Bone marrow (tissue), 2 donors: ENCODE measurements around the gene PKP3.
"Not testable (repeated sequence)": the region's sequence is repeated elsewhere in the genome, so short reads cannot be mapped to it uniquely, and the experiment has no call there.

Experiments
- DNase-seq, 2 donors: peaks; one replicate each; lab custom pipeline; 2025; lab: John Stamatoyannopoulos, UW

Gene PKP3

DNA sequence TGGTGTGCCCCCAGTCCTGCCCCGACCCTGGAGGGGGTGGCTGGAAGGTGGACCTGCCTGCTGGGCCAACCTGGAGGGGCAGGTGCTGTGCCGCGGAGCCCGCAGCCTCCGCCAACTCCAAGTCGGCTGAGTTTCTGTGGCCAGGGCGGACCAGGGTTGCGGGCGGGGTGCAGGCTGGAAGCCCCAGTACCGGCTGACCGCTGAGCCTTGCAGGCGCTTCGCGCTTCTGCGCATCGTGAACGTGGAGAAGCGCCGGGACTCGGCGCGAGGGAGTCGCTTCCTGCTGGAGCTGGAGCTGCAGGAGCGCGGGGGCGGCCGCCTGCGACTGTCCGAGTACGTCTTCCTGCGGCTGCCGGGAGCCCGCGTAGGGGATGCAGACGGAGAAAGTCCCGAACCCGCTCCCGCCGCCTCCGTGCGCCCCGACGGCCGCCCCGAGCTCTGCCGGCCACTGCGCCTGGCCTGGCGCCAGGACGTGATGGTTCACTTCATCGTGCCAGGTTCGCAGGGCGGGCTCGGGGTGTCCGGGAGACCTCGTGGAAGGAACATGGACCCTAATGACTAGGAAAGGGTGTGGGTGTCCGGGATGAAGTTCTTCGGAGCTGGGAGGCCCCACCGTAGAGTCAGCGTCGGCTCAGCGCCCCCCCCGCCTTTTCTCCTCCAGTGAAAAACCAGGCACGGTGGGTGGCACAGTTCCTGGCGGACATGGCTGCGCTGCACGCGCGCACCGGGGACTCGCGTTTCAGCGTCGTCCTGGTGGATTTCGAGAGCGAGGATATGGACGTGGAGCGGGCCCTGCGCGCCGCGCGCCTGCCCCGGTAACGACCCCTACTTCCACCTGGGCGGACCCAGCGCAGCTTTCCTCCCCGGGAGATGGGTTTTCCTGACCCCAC lies 14.6 kb upstream of the PKP3 start:
- DNase-seq, result no peak

DNA sequence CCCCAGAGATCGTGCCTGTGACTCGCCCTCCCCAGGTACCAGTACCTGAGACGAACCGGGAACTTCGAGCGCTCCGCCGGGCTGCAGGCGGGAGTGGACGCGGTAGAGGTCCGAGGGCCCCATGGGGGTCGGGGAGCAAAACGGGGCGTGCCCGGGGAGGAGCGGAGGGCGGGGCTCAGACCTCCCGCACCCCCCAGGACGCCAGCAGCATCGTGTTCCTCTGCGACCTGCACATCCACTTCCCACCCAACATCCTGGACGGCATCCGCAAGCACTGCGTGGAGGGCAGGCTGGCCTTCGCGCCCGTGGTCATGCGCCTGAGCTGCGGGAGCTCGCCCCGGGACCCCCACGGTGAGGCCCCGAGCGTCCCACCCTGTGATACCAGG lies 13.9 kb upstream of the PKP3 start:
- DNase-seq, result no peak

DNA sequence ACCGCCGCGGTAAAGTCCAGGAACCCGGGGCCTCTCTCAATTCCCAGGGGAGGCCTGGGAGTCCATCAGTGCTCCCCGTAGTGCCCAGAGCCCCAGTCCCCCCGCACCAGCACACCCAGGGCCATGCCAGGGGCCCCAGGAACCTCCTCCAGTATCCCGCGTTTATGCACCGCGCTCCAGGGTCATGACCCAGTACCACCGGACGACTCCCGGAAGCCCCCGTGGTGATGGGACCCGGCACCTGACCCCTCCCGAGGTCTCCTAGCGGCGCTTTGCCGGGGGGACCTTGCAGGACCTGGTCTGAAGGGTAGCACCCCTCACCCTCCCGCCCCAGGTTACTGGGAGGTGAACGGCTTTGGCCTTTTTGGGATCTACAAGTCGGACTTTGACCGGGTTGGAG lies 13.5 kb upstream of the PKP3 start:
- no peak for DNase-seq

DNA sequence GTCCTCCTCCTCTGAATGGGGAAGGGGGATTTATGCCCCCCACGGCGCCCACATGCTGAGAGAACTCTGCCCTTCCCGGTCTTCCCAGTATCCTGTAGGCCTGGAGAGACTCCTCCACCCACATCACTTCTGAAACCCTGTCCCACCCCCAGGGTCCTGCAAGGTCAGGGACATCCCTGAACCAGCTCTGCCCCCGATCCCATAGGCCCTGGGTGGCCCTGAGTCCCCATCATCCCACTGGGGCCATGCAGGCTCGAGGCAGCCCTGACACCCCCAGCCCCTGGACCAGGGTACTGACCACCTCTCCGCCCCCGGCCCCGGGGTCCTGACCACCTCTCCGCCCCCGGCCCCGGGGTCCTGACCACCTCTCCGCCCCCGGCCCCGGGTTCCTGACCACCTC lies 13.0 kb upstream of the PKP3 start:
- no peak for DNase-seq

DNA sequence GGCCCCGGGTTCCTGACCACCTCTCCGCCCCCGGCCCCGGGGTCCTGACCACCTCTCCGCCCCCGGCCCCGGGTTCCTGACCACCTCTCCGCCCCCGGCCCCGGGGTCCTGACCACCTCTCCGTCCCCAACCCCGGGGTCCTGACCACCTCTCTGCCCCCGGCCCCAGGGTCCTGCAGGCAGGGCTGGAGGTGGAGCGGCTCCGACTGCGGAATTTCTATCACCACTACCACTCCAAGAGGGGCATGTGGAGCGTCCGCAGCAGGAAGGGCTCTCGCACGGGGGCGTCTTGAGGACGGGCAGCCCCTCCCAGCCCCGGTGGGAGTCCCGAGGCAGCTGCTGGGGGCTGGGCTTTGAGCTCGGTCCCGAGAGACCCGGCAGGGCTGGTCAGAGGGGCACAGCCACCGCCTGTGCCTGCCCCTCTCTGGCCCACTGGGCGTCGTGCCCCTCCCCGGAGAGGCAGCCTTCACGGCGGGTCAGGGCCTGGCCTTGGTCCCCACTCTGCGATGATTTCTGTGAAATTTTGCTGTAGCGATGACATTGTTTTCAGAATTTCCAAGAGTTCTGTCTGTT lies 12.4 kb upstream of the PKP3 start:
- DNase-seq, result no peak

DNA sequence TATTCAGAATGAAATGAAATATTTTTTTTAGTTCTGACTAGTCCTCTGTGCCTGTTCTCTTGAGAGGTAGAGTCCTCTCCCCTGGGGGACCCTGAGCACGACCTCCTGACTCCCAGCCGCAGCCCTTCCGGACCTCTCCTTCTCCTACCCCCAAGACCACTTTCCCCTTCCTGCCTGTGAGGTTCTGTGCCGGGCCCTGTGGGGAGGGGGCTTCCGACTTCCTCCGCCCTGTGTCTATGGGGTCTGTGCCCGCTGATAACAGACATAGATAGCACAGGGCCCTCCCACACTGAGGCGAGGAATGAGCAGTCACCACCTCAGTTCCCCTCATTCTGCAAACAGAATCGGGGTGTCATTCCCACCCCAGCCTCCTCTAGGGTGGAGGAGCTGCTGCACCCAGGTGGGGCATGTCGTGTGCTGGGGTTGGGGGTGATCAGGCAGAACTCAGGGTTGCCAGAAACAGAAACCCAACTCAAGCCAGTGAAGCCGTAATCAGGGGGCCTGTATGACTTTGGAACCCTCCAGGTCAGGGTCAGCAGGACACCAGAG lies 11.9 kb upstream of the PKP3 start:
- no peak for DNase-seq

DNA sequence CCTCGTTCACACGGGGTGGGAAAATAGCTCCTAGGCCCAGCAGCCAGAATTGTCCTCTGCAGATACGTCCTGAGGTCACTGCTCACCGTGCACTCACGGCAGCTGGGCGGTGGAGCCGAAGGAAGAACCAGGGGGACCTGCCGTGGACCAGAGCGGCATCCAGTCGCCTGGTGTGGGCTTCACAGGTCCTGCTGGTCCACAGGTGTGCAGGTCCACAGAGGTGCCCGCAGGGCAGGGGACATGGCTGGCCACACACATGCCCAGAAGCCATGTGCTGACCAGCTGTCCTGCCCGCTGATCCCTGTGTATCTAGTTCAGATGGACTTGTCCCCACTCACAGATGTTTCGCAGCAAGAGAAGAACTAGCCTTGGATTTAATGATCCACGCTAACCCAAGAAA lies 10.6 kb upstream of the PKP3 start:
- DNase-seq, result no peak

DNA sequence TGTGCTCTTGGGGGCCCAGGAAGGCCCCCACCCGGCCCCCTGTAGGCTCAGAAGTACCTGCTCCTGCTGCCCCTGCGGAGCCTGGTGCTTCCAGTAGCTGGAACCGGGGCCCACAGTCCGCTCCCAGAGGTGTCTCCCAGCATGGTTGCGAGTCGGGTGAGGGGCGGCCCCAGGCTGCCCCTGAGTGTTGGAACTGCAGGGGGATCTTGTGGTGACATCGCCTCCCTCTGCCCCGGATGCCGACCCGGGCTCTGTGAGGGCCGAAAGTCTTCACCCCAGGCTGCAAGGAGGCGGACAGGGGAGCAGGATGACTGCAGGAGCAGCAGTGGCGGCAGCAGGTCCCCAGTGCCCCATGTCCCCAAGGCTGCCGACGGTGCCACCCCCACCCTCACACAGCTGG lies 9.5 kb upstream of the PKP3 start:
- no peak for DNase-seq

DNA sequence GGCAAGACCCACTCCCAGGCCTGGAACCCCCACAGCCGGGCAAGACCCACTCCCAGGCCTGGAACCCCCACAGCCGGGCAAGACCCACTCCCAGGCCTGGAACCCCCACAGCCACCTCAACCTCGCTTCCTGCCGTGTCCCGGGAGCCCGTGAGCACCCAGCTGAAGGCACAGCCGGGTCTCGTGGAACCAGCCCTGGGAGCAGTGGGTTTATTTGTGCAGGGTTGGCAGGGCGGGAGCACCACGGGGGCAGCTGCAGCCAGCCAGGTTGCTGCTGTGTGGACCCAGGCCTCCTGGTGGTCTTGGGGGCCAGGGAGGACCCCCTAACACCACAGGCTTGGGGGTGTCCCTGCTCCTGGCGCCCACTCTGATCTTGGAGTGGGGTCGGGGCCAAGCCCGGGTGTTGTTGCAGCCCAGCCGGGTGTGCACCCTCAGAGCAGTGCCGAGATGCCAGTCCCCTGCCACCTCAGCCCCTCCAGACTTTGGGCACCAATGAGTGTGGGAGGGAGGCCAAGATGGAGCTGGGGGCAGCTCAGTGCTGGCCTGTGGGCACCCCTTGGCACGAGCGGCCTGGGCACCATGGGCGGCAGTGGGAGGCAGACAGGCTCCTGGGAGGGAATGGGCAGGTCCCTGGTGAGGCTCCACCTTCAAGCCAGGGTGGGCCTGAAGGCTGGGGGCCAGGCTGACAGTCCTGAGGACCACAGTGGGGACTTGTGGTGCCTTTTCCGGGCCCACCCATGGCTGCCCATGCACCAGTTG lies 8.2 kb upstream of the PKP3 start:
- no peak for DNase-seq

DNA sequence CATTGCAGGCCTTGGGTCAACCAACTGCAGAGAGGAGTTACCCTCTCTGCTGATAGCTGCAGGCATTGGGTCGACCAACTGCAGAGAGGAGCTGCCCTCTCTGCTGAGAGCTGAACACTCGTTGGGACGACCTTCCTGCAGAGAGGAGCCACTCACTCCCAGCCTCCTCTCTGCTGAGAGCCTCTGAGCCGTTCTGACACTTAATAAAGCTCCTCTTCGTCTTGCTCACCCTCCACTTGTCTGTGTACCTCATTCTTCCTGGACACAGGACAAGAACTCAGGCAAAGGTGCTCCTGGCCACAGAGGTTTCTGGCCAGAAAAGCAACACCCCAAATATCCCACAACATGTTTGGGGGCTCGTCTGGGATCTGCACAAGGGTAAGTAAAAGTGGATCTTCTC lies 7.5 kb upstream of the PKP3 start:
- DNase-seq, result no peak

DNA sequence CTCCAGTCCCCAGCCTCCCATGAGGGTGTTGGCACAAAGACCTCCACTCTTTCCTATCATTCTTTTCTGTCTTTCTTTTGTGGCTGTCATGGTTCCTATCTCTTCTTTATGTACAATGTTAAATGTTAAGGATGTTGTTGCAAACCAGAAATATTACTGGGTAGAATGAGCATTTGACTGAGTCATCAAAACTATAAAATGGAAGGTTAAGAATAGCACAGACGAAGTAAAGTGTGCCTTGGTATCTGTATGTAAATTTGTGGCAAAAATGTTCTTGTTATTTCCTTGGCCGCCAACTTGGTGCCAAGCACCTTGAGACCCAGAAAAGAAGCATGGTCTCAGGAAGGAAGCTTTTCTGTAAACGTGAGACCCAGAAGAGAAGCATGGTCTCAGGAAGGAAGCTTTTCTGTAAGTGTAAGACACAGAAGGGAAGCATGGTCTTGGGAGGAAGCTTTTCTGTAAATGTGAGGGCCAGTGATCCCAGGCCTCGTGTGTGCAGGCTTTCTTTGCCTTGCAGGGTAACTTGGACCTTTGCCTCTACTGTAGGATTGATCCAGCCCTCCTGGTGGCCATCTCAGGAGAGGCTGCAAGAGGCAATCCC lies 6.7 kb upstream of the PKP3 start:
- DNase-seq, result no peak

DNA sequence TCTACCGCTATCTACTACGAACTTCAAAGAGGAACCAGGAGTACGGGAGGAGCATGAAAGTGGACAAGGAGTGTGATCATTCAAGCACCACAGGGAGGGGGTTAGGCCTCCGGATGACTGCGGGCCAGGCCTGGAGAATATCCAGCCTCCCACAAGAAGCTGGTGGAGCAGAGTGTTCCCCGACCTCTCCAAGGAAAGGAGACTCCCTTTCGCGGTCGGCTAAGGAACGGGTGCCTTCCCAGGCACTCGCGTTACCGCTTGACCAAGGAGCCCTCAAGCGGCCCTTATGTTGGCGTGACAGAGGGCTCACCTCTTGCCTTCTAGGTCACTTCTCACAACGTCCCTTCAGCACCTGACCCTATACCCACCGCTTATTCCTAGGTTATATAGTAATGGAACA lies 4.6 kb upstream of the PKP3 start:
- not testable (repeated sequence) for DNase-seq

DNA sequence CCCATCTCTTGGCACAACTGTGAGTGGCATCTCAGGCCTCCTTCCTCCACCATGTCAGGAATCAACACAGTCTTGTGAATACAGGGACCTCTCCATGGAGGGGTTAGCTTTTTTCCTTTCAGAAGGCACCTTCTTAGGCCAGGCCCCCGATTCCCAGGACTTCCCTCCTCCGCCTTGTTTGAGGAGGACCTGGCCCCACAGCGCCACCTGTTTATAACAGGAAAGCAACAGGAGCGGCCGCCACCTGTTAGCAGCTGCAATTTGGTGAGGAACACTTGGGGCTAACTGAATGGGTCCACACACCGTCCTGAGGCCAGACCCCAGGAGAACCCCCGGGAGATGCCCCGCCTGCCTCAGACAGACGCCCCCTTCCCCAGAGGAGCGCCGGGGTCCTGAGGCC lies 3.8 kb upstream of the PKP3 start:
- no peak for DNase-seq

DNA sequence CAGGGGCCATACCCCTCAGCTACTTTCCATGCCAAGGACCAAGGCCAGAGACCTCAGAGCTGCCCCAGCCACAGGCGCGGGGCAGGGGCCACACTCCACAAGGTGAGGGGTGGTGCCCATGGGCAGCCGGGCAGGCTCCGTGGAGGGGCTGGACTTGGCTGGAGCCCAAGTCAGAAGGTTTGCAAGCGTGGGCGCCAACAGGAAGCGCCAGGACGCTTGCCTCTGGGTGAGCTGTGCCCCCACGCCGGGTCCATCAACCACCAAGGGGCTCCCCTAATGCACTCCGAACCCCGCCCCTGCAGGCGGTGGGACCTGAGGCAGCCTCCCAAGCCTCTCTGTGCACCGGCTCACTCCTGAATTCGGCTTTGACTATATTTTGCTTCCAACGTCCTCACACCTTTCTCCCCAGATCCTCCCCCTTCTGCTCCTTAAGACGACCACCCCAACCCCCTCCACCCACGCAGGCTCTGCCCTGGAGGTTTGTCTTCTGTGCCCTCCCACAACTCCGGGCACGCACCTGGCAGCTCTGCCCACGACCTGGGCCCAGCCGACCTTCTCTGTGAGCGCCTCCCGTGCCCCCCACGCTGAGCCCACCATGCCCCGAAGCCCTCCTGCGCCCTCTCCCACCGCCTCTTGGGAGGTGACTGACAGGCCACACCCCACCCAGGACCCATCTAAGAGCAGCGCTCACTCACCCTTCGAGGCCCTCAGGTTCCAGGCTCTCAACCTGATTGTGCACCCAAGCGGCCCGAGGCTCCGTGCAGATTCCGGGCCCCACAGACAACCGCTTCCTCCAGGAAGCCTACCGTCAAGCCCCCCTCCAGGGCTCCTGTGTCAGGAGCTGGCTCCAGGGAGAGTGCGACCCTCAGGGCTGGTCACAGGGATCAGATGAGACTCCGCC lies 2.6 kb upstream of the PKP3 start:
- no peak for DNase-seq

DNA sequence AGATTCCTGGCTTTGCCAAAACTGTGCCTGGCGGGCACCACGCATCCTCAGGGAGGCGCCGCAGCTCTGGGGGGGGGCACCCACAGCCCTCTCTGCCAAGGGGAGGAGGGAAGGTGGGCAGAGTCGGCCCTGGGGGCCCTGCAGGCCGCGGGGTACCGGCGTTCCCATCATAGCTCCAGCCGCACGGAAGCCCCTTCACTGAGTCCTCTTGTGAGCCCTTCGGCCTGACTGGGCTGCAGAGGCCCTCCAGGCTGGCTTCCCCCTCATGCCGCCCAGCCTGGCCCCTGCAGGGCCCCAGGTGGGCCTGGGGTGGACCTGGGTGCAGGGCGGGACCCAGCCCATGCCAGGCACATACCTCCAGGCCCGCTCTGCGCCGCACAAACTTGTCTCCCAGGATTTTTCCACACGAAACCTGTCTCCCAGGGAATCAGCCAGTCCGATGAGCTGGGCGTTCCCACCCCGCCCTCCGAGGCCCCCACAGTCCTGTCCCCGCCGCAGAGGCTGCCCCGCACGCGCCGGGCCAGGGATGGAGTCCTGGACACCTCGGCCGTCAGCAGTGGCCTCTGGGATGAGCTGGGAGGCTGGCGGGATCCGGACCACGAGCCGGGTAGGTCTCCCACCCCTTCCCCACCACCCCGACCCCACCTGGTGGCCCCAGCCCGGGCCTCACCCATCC lies 1.8 kb upstream of the PKP3 start:
- DNase-seq, result no peak

DNA sequence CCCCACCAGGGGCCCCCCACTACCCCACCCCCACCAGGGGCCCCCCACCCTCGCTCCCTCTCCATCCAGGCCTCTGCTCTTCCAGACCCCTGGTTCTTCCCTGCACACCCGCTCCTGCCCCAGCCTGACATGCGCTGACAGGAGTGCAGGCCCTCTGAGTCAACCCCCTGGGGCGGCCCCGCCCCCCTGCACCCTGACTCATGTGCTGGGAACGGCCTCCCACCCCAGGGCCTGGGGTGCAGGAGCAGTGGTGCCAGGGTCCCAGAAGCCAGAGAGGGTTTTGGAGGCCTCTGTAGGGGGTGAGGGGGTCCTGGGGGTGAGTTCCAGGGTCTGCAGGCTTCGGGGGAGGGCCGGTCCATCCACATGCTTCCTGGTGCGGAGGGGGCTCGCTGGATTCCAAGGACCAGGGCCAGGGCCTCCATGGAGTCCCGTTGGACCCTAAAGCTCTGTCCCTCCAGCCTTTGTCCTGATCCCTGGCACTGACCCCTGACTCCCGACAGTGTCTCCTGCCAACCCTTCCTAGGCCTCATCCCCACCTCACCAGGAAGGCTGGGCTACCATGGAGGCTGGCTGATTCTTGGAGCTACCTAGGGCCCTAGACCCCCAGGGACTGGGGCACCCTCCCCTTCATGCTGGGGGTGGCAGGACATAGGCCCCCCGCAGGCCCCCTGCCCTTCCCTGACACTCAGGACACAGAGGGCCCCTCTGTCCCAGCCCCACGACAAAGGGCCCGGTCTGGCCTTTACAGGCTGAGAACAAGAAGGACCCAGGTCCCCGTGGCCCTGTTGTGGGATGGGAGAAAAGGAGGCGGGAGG lies 583 bp upstream of the PKP3 start:
- DNase-seq, result no peak

DNA sequence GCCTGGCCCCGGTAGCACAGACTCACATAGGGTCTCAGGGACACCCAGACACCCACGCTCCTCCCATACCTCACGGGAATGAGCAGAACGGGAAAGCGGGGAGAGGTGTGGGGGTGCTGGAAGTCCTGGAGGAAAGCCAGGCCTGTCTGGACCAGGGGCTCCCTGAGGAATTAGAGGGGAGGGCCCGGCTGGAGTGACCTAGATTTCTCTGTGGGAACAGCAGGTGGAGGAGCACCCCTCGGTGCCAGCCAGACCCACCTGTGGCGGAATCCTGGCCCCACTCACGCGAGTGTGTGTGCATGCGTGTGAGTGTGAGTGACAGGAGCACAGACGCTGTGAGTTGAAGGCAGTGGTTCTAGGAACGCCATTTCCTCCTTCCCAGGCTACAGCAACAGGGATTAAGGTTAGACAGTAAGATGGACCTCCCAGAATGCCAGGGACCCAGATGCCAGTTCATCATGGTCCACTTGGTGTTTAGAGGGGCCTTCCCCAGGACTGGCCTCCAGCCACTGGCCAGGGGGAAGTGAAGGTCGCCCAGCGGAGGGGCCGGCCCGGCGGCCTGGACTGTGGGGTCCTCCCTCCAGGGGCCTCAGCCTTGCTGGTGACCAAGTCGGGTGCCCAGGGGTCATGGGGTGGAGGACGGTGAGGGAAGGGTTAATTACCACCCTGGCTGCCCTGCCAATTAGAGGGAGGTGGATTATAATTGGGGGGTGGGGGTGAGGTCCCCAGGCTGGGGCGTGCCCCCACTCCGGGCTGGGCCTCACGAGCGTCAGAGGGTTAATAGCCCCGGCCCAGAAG lies 1.0 kb downstream of the PKP3 start:
- no peak for DNase-seq

DNA sequence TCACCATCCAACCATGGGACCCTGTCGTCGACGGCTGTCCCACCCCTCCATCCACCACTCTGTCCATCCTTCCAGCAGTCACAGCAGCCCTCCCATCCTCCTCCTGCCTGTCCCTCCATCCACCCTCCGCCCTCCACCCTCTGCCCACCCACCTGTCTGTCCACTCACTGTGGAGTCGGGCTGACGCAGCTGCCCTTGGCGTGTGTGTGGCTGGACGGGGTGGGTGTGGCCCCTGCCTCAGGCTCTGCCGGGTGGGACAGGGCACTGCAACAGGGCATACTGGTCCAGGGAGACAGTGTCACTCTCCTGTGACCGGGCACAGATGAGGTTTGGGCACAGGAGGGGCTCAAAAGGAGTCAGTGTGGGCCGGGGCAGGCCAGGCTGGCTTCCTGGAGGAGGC lies 1.9 kb downstream of the PKP3 start:
- DNase-seq, result no peak

DNA sequence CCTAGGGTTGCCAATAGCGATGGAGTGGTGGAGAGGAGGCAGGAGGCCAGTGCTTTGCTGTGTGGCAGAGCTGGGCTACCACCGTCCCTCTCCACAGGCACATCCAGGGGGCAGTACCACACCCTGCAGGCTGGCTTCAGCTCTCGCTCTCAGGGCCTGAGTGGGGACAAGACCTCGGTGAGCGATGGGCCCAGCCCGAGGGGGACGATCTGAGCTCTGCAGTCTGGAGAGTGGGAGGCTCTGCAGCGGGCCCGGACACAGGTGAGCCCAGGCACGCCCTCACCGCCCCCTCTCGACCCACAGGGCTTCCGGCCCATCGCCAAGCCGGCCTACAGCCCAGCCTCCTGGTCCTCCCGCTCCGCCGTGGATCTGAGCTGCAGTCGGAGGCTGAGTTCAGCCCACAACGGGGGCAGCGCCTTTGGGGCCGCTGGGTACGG lies 2.5 kb downstream of the PKP3 start:
- DNase-seq, result peak in 1 of 2 donors; percentile 18
